ENCODE data around the gene GABRB1. TPM values are rescaled to one million over a fixed set of nuclear protein-coding genes. Genes with fewer than 3 reads are reported as not detected.

Gene GABRB1
- total and polyA plus RNA-seq, 2 donors (not counting 3 experiments of a cell fraction or from before 2014, with no cell fraction given): not detected

- Histone ChIP-seq H3K9me3 (replicated peaks; ENCODE audit: control insufficient read depth, insufficient read depth, low read length) (no peaks in the 10 kb centered on the region), H3K9me1 (replicated peaks; ENCODE audit: control insufficient read depth, extremely low read depth, insufficient read depth, low read length) (no peaks in the 10 kb centered on the region), H3K4me2 (ENCODE audit: insufficient read depth, low read length) (no peak overlapping the region), H3K27ac (ENCODE audit: insufficient read depth, low read depth, low read length) (no peak overlapping the region), H3K79me2 (ENCODE audit: control insufficient read depth, insufficient read depth, low read length) (no peaks in the 10 kb centered on the region), H4K20me1 (replicated peaks; ENCODE audit: control insufficient read depth, extremely low read depth, insufficient read depth, low read length) (no peaks in the 10 kb centered on the region), H2AFZ (ENCODE audit: low read depth, low read length) (no peak overlapping the region), H3K27me3 (ENCODE audit: control insufficient read depth in 2 of 2, insufficient read depth in 2 of 2, low read length in 2 of 2) (no peaks in the 10 kb centered on the region), H3K4me3 (replicated peaks in 1 of 3; ENCODE audit: insufficient read depth in 1 of 3, low read depth in 1 of 3, low read length in 3 of 3) (no peak overlapping the region), H3K36me3 (ENCODE audit: control insufficient read depth in 2 of 2, extremely low read depth in 1 of 2, insufficient read depth in 2 of 2, low read length in 2 of 2) (no peaks in the 10 kb centered on the region), H3K4me1 (ENCODE audit: control insufficient read depth, extremely low read depth, insufficient read depth, low read length) (no peaks in the 10 kb centered on the region), H3K9ac (replicated peaks; ENCODE audit: extremely low read depth, insufficient read depth, low read length) (no peak overlapping the region)
- dilution Hi-C loops (cut with MboI; ENCODE audit: extremely low pct_ligation_motif_present, low sequenced_read_pairs) (no loop called here), intact Hi-C loops (cut with micrococcal nuclease) (no loop called here)
- no peak for FAIRE-seq
- ChIA-PET POLR2A (no interaction called here), CTCF (no interaction called here)
- BruUV-seq (replicated peaks): no TSS peak
- no peak for TF ChIP-seq FOS (IDR thresholded peaks at IDR 0.05; ENCODE audit: borderline replicate concordance, insufficient read depth, low read length)
- TF ChIP-seq JUN (IDR thresholded peaks at IDR 0.05; ENCODE audit: borderline replicate concordance, insufficient read depth, insufficient read length, low read depth): no peak
- no peak for TF ChIP-seq EZH2 (IDR thresholded peaks at IDR 0.05; ENCODE audit: borderline replicate concordance, low read depth, low read length, severe bottlenecking)
- DNase-seq (ENCODE audit: low read depth, low spot score): no peak
Measured at GRCh38 chr4:47017081-47017480, 14.3 kb upstream of the GABRB1 start.

- BruUV-seq (replicated peaks): no TSS peak
- CTCF ChIA-PET: no interaction called here
Measured at GRCh38 chr4:47017494-47017893, 13.9 kb upstream of the GABRB1 start.

More at GRCh38 chr4:47017494-47017893, 13.9 kb upstream of the GABRB1 start:
- no peak overlapping the region for H3K4me2 ChIP-seq (ENCODE audit: insufficient read depth, low read length)
- DNase-seq (ENCODE audit: low read depth, low spot score): no peak
- H3K4me1 ChIP-seq (ENCODE audit: control insufficient read depth, extremely low read depth, insufficient read depth, low read length): no peaks in the 10 kb centered on the region
- dilution Hi-C loops (cut with MboI; ENCODE audit: extremely low pct_ligation_motif_present, low sequenced_read_pairs): no loop called here
- H4K20me1 ChIP-seq (replicated peaks; ENCODE audit: control insufficient read depth, extremely low read depth, insufficient read depth, low read length): no peaks in the 10 kb centered on the region
- no peaks in the 10 kb centered on the region for H3K79me2 ChIP-seq (ENCODE audit: control insufficient read depth, insufficient read depth, low read length)
- H3K27me3 ChIP-seq (ENCODE audit: control insufficient read depth in 2 of 2, insufficient read depth in 2 of 2, low read length in 2 of 2): no peaks in the 10 kb centered on the region
- H3K27ac ChIP-seq (ENCODE audit: insufficient read depth, low read depth, low read length): no peak overlapping the region
- H2AFZ ChIP-seq (ENCODE audit: low read depth, low read length): no peak overlapping the region
- POLR2A ChIA-PET: no interaction called here
- no peaks in the 10 kb centered on the region for H3K9me3 ChIP-seq (replicated peaks; ENCODE audit: control insufficient read depth, insufficient read depth, low read length)
- no peak overlapping the region for H3K4me3 ChIP-seq (replicated peaks in 1 of 3; ENCODE audit: insufficient read depth in 1 of 3, low read depth in 1 of 3, low read length in 3 of 3)
- H3K9me1 ChIP-seq (replicated peaks; ENCODE audit: control insufficient read depth, extremely low read depth, insufficient read depth, low read length): no peaks in the 10 kb centered on the region
- H3K9ac ChIP-seq (replicated peaks; ENCODE audit: extremely low read depth, insufficient read depth, low read length): no peak overlapping the region
- no peak for TF ChIP-seq MYC (IDR thresholded peaks at IDR 0.05; ENCODE audit: low read depth, low read length)
- TF ChIP-seq GATA2 (IDR thresholded peaks at IDR 0.05; ENCODE audit: insufficient read depth, insufficient read length, low read depth, low read length): no peak
- H3K36me3 ChIP-seq (ENCODE audit: control insufficient read depth in 2 of 2, extremely low read depth in 1 of 2, insufficient read depth in 2 of 2, low read length in 2 of 2): no peaks in the 10 kb centered on the region
- FAIRE-seq: no peak
- intact Hi-C loops (cut with micrococcal nuclease): no loop called here

Data from endothelial cell of umbilical vein (primary cell).